Colonic mucosa (tissue), 4 donors: ENCODE results near the gene PRPF40B. TPM values are rescaled to one million over a fixed set of nuclear protein-coding genes. Genes with fewer than 3 reads are reported as not detected.

Experiments
- DNase-seq: peaks from one replicate; pipeline ENCODE4 v3.0.0-alpha.2; 2020
- H3K27ac ChIP-seq: fragments of 200-600 bp; one replicate; pipeline ENCODE4 v1.8.0; 2021
- H3K27me3 ChIP-seq: fragments of 200-600 bp; one replicate; pipeline ENCODE4 v1.8.0; 2021
- H3K36me3 ChIP-seq: fragments of 200-600 bp; one replicate; pipeline ENCODE4 v1.8.0; 2021
- H3K4me1 ChIP-seq: fragments of 200-600 bp; one replicate; pipeline ENCODE4 v1.8.0; 2021; ENCODE audit warnings: mild to moderate bottlenecking
- H3K4me3 ChIP-seq: fragments of 200-600 bp; one replicate; pipeline ENCODE4 v1.8.0; 2021
- H3K9ac ChIP-seq, 2 donors: one replicate each; pipeline ENCODE4 v1.7.0; 2013; ENCODE audit warnings: control low read depth in 2 of 2, low read depth in 2 of 2, low read length in 2 of 2
- H3K9me3 ChIP-seq: fragments of 200-600 bp; one replicate; pipeline ENCODE4 v1.8.0; 2021
- intact Hi-C: fragments of 100-400 bp; cut with DNase I; formaldehyde crosslinking; loops from one replicate; pipeline ENCODE4 v1.14.1; 2022
- total RNA-seq, 2 donors: library from RNA; stranded (reverse); fragmentation: NEBNext Ultra II Directional in 1 of 2; extraction: Animal tissue kit (Norgen Biotek cat#: 25700) in 1 of 2; gene quantifications; one replicate each; pipeline ENCODE4 v1.2.1, GENCODE V29; 2021
- TF ChIP-seq, protein P1 (sequence below): fragments of 200-600 bp; IDR thresholded peaks from one replicate; pipeline ENCODE4 v1.8.0; 2022; ENCODE audit warnings: antibody characterized with exemption, mild to moderate bottlenecking
- donor health status: healthy.
- donor health status: DM: no; HTN: no; CAD: no.
- donor health status: DM: no; HTN: no; CAD: no.

The PRPF40B gene
- total RNA-seq, 2 donors from 2014 or later, result 8.5 to 14.1 TPM

DNA sequence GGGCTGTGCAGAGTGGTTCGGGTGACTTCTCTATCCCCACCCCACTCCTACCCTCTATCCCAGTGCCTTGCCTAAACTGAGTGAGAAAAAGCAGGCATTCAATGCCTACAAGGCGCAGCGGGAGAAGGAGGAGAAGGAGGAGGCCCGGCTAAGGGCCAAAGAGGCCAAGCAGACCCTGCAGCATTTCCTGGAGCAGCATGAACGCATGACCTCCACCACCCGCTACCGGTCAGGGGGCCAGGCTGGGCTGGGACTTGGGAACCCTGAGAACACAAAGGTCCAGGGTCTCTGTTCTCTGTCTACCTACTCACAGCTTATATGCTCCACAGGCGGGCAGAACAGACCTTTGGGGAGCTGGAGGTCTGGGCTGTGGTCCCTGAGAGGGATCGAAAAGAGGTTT, 11.7 kb downstream of the PRPF40B start:
- Histone ChIP-seq H3K27me3 (no peaks in the 10 kb centered on the region), H3K36me3 (no peaks in the 10 kb centered on the region), H3K27ac (no peak overlapping the region), H3K9me3 (no peaks in the 10 kb centered on the region), H3K9ac (no peak overlapping the region), H3K4me3 (no peak overlapping the region), H3K4me1 (no peaks in the 10 kb centered on the region)
- no peak for DNase-seq
- intact Hi-C loops, result no loop called here
- TF ChIP-seq, protein P1, sequence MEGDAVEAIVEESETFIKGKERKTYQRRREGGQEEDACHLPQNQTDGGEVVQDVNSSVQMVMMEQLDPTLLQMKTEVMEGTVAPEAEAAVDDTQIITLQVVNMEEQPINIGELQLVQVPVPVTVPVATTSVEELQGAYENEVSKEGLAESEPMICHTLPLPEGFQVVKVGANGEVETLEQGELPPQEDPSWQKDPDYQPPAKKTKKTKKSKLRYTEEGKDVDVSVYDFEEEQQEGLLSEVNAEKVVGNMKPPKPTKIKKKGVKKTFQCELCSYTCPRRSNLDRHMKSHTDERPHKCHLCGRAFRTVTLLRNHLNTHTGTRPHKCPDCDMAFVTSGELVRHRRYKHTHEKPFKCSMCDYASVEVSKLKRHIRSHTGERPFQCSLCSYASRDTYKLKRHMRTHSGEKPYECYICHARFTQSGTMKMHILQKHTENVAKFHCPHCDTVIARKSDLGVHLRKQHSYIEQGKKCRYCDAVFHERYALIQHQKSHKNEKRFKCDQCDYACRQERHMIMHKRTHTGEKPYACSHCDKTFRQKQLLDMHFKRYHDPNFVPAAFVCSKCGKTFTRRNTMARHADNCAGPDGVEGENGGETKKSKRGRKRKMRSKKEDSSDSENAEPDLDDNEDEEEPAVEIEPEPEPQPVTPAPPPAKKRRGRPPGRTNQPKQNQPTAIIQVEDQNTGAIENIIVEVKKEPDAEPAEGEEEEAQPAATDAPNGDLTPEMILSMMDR, result no peak

DNA sequence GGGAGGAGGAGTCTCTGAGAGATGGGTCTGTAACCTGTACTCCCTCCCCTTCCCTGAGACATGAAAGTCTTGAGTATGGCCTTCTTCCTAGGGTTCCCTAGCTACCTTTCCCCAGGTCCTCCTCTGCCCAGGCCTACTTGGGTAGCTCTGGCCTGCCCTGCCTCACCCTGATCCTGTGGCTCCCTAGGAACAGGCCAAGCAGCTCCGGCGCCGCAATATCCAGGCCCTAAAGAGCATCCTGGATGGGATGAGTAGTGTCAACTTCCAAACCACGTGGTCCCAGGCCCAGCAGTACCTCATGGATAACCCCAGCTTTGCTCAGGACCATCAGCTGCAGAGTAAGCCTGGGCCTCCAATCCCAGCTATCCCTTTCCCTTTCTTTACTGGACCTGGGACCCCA, 12.3 kb downstream of the PRPF40B start:
- no peaks in the 10 kb centered on the region for H3K9me3 ChIP-seq
- no peak overlapping the region for H3K4me3 ChIP-seq
- no peaks in the 10 kb centered on the region for H3K27me3 ChIP-seq
- H3K9ac ChIP-seq, result no peak overlapping the region
- intact Hi-C loops, result no loop called here
- no peak for DNase-seq
- H3K27ac ChIP-seq, result no peak overlapping the region
- TF ChIP-seq, protein P1, result no peak
- H3K36me3 ChIP-seq, result no peaks in the 10 kb centered on the region
- H3K4me1 ChIP-seq, result no peaks in the 10 kb centered on the region

- Histone ChIP-seq H3K27ac (no peak overlapping the region), H3K4me3 (no peak overlapping the region), H3K9ac (no peak overlapping the region), H3K9me3 (no peaks in the 10 kb centered on the region), H3K36me3 (no peaks in the 10 kb centered on the region), H3K4me1 (no peaks in the 10 kb centered on the region), H3K27me3 (no peaks in the 10 kb centered on the region)
- no peak for DNase-seq
- TF ChIP-seq, protein P1, result no peak
- intact Hi-C loops, result no loop called here
Measured at GRCh38 chr12:49636574-49636973, 13.2 kb downstream of the PRPF40B start.

- intact Hi-C loops, result no loop called here
- H3K27ac ChIP-seq, result no peak overlapping the region
- H3K36me3 ChIP-seq, result no peaks in the 10 kb centered on the region
Measured at GRCh38 chr12:49636979-49637755, 13.8 kb downstream of the PRPF40B start.

DNA sequence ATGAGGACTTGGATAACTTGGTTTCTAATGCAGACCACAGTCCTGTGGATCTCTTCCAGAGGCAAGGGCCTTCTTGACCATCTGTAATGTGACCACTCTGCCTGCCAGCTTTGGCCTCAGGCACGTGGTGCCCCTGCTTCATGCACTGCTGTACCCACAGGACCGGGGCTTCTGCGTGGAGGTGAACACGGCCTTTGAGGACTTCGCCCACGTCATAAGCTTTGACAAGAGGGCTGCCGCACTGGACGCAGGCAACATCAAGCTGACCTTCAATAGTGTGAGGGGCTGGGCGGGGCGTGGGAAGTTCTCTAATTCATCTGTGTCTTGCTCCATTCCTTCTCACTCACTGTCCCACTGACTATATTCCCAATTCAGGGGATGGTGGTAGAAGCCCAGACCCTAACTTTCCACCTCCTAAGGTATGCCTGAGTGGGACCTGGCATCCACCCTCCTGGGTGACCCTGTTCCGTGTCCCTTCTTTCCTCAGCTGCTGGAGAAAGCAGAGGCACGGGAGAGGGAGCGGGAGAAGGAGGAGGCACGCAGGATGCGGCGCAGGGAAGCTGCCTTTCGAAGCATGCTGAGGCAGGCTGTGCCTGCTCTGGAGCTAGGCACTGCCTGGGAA, 18.5 kb downstream of the PRPF40B start:
- DNase-seq, result no peak
- Histone ChIP-seq H3K27ac (no peak overlapping the region), H3K9me3 (no peaks in the 10 kb centered on the region), H3K4me3 (no peak overlapping the region), H3K9ac (no peak overlapping the region), H3K4me1 (no peaks in the 10 kb centered on the region), H3K36me3 (no peaks in the 10 kb centered on the region), H3K27me3 (no peaks in the 10 kb centered on the region)
- TF ChIP-seq, protein P1, result no peak
- intact Hi-C loops, result no loop called here

More at GRCh38 chr12:49636979-49637755, 13.8 kb downstream of the PRPF40B start:
- H3K27me3 ChIP-seq, result no peaks in the 10 kb centered on the region
- no peak overlapping the region for H3K4me3 ChIP-seq
- TF ChIP-seq, protein P1, result peak; percentile 49
- no peaks in the 10 kb centered on the region for H3K9me3 ChIP-seq
- H3K9ac ChIP-seq, result no peak overlapping the region
- DNase-seq, result peak; percentile 59
- H3K4me1 ChIP-seq, result no peaks in the 10 kb centered on the region
